ENCODE results near the gene FAM219B.

FAM219B gene

GRCh38 chr15:74872702-74873035, 34.0 kb downstream of the FAM219B start:
- ATAC-seq: no peak

GRCh38 chr15:74870436-74871215, 36.0 kb downstream of the FAM219B start:
- no peak for ATAC-seq

GRCh38 chr15:74869726-74870407, 36.8 kb downstream of the FAM219B start:
- ATAC-seq: peak; percentile 44 to 52

- ATAC-seq: no peak
Measured at GRCh38 chr15:74869372-74869725, 37.3 kb downstream of the FAM219B start.

- no peak for ATAC-seq
Measured at GRCh38 chr15:74868059-74868458, 38.6 kb downstream of the FAM219B start.

GRCh38 chr15:74867466-74868038, 39.1 kb downstream of the FAM219B start:
- ATAC-seq: no peak

GRCh38 chr15:74866090-74866489, 40.6 kb downstream of the FAM219B start:
- ATAC-seq: no peak

GRCh38 chr15:74865316-74865715, 41.3 kb downstream of the FAM219B start:
- no peak for ATAC-seq

- ATAC-seq: no peak
Measured at GRCh38 chr15:74864296-74864695, 42.4 kb downstream of the FAM219B start.

- peak; percentile 32 to 56 for ATAC-seq
Measured at GRCh38 chr15:74863239-74864056, 43.2 kb downstream of the FAM219B start.

GRCh38 chr15:74858369-74858740, 48.3 kb downstream of the FAM219B start:
- ATAC-seq: no peak

- peak; percentile 58 to 75 for ATAC-seq
Measured at GRCh38 chr15:74857671-74858368, 48.8 kb downstream of the FAM219B start.

- peak in 1 of 2 donors; percentile 32 for ATAC-seq
Measured at GRCh38 chr15:74857082-74857655, 49.5 kb downstream of the FAM219B start.

- ATAC-seq: no peak
Measured at GRCh38 chr15:74856537-74856936, 50.1 kb downstream of the FAM219B start.

GRCh38 chr15:74855857-74856256, 50.8 kb downstream of the FAM219B start:
- ATAC-seq: no peak

- ATAC-seq: no peak
Measured at GRCh38 chr15:74854453-74855022, 52.1 kb downstream of the FAM219B start.

- ATAC-seq: no peak
Measured at GRCh38 chr15:74851960-74852359, 54.7 kb downstream of the FAM219B start.

- no peak for ATAC-seq
Measured at GRCh38 chr15:74850393-74850792, 56.3 kb downstream of the FAM219B start.
